Astrocyte of the spinal cord (primary cell): Measurements from ENCODE around the gene MMEL1.

Experiments used
- DNase-seq: peaks from one replicate; pipeline ENCODE4 v3.0.0; 2011; ENCODE audit warnings: low read depth, low spot score
- H3K4me3 ChIP-seq: 2 replicates; pipeline ENCODE4 v1.5.1; 2011; ENCODE audit warnings: low read depth, mild to moderate bottlenecking, low read length, moderate library complexity
- in situ Hi-C: cut with HindIII; loops from 2 replicates; pipeline ENCODE4 v1.10.0; 2017; ENCODE audit warnings: low sequenced_read_pairs
- TF ChIP-seq, protein P1 (sequence below): IDR thresholded peaks from 2 replicates; pipeline ENCODE4 v1.5.1; 2012; ENCODE audit warnings: low read depth, mild to moderate bottlenecking, low read length, inconsistent platforms

The MMEL1 gene

GRCh38 chr1:2639607-2640521, 7.0 kb upstream of the MMEL1 start:
- TF ChIP-seq, protein P1, sequence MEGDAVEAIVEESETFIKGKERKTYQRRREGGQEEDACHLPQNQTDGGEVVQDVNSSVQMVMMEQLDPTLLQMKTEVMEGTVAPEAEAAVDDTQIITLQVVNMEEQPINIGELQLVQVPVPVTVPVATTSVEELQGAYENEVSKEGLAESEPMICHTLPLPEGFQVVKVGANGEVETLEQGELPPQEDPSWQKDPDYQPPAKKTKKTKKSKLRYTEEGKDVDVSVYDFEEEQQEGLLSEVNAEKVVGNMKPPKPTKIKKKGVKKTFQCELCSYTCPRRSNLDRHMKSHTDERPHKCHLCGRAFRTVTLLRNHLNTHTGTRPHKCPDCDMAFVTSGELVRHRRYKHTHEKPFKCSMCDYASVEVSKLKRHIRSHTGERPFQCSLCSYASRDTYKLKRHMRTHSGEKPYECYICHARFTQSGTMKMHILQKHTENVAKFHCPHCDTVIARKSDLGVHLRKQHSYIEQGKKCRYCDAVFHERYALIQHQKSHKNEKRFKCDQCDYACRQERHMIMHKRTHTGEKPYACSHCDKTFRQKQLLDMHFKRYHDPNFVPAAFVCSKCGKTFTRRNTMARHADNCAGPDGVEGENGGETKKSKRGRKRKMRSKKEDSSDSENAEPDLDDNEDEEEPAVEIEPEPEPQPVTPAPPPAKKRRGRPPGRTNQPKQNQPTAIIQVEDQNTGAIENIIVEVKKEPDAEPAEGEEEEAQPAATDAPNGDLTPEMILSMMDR, result no peak
- DNase-seq, result no peak
- no peak overlapping the region for H3K4me3 ChIP-seq
- in situ Hi-C loops, result no loop called here

- H3K4me3 ChIP-seq, result no peak overlapping the region
- DNase-seq, result no peak
- in situ Hi-C loops, result no loop called here
- TF ChIP-seq, protein P1, result no peak
These were observed 6.4 kb upstream of the MMEL1 start for GRCh38 chr1:2639203-2639602.

DNA sequence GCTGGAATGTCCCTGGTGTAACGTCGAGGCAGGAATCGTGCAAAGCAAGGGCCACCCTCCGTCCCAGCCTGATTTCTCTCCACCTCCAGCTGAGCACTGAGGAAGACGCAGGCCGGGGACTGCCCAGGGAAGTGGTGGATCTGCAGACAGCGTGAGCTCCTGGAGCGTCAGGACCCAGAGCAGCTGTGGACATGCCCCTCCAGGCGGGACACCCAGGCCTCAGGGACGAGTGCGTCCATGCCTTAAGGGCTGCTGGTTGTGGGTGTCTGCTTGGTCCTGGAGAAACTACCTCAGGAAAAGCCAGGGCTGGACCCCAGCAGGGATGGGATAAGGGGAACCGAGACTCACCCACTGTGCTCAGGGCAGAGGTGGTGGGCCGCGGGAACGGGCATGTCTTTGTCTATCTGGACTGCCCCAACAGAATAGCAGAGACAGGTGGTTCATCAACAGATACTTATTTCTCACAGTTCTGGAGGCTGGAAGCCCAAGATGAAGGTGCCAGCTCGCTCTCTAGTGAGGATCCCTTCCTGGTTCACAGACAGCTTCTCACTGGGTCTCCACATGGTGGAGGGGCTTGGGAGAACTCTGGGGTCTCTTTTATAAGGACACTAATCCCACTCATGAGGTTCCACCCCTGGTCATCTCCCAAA, 5.8 kb upstream of the MMEL1 start:
- no peak overlapping the region for H3K4me3 ChIP-seq
- in situ Hi-C loops, result no loop called here
- TF ChIP-seq, protein P1, result no peak
- DNase-seq, result no peak

DNA sequence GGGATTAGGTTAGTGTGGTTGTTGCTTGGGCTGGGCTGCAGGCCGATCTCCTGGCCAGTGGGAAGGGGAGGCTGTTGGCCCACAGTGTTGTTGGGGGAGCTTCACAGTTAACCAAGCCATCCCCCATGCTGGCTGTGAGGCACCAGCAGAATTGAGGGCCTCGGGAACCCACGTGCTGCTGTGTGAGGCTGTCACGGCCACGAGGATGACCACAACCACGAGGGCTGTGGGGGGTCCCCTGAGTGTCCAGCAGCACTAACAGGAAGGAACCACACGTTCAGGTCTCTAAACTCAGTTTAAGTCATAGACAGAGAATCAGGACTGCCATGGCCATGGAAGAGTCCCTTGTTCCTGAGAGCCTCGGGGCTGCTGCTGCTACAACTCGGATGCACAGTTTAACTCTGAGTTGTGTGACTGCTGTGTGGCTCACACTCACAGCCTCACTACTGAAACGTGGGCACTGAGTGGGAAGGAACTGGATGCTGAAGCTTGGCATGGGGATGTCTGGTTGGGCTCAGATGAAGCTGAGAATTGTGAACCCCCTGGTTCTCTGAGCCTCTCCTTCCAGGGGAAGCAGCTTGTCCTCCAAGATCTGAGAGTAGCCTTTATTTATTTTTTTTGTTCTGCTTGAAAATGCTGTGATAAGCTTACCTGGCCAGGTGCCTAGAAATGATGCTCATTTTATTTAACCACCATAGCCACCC, 4.8 kb upstream of the MMEL1 start:
- no peak overlapping the region for H3K4me3 ChIP-seq
- in situ Hi-C loops, result no loop called here
- TF ChIP-seq, protein P1, result no peak
- DNase-seq, result no peak

- TF ChIP-seq, protein P1, result no peak
- no peak overlapping the region for H3K4me3 ChIP-seq
- no peak for DNase-seq
- in situ Hi-C loops, result no loop called here
These were observed 3.9 kb upstream of the MMEL1 start for GRCh38 chr1:2636733-2637132.

DNA sequence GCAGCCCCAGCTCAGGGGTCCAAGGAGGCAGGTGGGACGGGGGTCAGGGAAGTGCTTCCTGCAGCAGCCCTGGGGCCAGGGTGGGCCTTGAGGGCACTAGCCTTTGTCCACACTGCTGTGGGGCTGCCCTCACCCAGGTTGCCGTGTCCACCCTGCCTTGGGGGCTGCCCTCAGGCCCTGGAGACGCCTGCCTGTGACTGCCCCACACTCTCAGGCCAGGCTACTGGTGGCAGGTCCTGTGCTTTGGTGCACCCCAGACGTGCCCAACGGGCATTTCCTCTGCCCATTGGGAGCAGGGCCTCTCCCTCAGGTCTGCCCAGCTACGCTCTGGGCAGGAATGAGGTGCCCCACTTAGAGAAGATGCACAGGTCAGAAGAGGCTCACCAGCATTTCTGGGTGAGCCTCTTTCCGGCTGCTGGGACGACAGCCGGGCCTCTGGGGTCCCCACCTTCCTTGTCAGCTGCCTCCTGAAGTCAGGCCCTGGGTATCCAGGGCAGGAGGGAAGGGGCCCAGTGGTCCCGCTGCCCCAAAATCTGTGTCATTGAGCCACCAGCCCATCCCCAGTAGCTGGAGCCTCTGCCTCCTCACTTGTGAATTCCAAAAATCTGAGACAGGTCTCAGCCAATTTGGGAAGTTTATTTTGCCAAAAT, 2.7 kb upstream of the MMEL1 start:
- DNase-seq, result no peak
- in situ Hi-C loops, result no loop called here
- TF ChIP-seq, protein P1, result no peak
- no peak overlapping the region for H3K4me3 ChIP-seq
